Measurements from ENCODE around the gene C2orf68.
"Not testable (repeated sequence)": the region's sequence is repeated elsewhere in the genome, so short reads cannot be mapped to it uniquely, and the experiment has no call there.

Gene C2orf68

DNA sequence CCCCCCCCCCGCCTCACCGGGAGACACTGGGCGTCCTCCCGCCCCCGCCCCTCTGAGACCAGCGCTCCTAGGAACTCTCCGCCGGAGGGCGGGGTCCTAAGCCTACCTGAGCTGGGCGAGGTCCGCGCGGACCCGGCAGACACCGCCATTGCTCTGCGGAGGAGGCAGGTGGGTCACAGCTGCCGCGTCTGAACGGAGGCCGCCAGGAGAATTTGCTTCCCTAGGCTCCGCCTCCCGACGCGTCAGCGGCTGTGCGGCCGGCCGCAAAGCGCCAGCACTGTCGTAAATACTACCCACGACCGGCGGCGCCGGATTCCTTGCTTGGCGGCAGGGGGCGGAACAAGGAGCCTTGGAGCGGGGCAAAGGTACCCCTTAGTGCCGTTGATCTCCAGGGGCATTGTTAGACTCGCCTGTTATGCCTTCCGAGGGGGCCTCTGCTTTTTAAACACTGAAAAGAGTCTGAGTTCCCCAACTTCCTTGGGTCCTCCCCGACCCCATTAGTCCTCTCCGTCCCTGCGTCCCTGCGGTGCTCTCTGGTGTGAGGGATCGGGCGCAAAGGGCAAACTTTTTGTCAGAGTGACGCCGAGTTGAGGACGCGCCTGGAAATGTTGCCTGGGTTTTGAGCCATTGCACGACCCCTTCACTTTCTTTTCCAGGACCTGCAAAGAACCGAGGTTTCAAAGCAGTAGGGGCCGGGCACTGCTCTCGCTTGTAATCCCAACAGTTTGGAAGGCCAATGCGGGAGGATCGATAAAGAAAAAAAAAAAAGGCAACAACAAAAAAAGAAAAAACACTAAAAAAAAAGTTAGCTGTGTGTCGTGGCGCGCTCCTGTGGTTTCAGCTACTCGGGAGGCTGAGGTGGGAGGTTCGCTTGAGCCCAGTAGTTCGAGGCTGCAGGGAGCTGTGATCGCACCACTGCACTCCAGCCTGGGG lies 50.3 kb downstream of the C2orf68 start, which contains the start of gene GGCX:
TSS of gene GGCX (minus strand) at position 214 of the 933 bp plus-strand sequence. CDS start at position 149, 65 bp downstream.
- no peaks in the 10 kb centered on the region for H3K4me1 ChIP-seq (ENCODE audit: low read length)
- H3K27me3 ChIP-seq (replicated peaks; ENCODE audit: insufficient read depth, low read length) = no peaks in the 10 kb centered on the region

DNA sequence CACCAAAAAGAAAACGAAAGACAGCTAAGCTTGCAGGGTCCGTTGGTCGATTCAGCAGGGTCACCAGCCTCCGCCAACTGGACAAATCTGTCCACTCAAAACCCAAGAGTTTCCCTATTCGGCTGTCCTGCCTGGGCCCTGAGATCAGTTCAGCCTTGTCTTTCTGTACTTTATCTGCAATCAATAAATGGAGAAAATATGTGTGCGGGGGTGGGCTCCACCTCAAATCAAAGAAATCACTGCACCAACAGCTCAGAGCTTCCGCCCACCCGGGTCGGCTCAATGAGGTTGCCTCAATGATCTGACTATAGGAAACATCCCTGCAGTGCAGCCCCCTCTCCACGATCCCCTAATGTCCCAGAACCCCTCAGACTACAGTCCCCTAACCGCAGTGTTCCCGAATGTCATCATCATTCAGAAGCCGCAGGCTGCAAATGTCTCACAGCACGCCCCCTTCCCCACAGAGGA lies 51.0 kb downstream of the C2orf68 start:
- peak overlapping the region; percentile 71; the same call in 1 of the 2 replicates for H3K9ac ChIP-seq (ENCODE audit: low read length)
- no peaks in the 10 kb centered on the region for H3K27me3 ChIP-seq (replicated peaks; ENCODE audit: insufficient read depth, low read length)
- peak overlapping the region; percentile 89 for H3K4me2 ChIP-seq (ENCODE audit: low read depth, low read length)
- no peak for TF ChIP-seq EZH2 (optimal IDR thresholded peaks at IDR 0.05; ENCODE audit: low read depth, low read length)
- TF ChIP-seq EZH2phosphoT487 (IDR thresholded peaks at IDR 0.05; ENCODE audit: low read length) = no peak
- TF ChIP-seq, protein P1, sequence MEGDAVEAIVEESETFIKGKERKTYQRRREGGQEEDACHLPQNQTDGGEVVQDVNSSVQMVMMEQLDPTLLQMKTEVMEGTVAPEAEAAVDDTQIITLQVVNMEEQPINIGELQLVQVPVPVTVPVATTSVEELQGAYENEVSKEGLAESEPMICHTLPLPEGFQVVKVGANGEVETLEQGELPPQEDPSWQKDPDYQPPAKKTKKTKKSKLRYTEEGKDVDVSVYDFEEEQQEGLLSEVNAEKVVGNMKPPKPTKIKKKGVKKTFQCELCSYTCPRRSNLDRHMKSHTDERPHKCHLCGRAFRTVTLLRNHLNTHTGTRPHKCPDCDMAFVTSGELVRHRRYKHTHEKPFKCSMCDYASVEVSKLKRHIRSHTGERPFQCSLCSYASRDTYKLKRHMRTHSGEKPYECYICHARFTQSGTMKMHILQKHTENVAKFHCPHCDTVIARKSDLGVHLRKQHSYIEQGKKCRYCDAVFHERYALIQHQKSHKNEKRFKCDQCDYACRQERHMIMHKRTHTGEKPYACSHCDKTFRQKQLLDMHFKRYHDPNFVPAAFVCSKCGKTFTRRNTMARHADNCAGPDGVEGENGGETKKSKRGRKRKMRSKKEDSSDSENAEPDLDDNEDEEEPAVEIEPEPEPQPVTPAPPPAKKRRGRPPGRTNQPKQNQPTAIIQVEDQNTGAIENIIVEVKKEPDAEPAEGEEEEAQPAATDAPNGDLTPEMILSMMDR (IDR thresholded peaks at IDR 0.05; ENCODE audit: low read length) = no peak
- H3K9me2 ChIP-seq (replicated peaks; ENCODE audit: insufficient read depth, low read length) = no peaks in the 10 kb centered on the region
- H3F3A ChIP-seq (ENCODE audit: insufficient read depth, low read length) = no peaks in the 10 kb centered on the region
- H3K9me3 ChIP-seq (replicated peaks; ENCODE audit: insufficient read depth, low read length) = no peaks in the 10 kb centered on the region
- H3K4me3 ChIP-seq (ENCODE audit: low read length) = peak overlapping the region; percentile 78
- H3K79me2 ChIP-seq (ENCODE audit: low read length) = peaks cover 28% of the 10 kb centered on the region
- H3K27ac ChIP-seq (ENCODE audit: low read length) = no peak overlapping the region
- H2AFZ ChIP-seq (ENCODE audit: low read length) = peak overlapping the region; percentile 81; the same call in 1 of the 2 replicates
- no peaks in the 10 kb centered on the region for H3K4me1 ChIP-seq (ENCODE audit: low read length)
- DNase-seq = no peak
- no peaks in the 10 kb centered on the region for H4K20me1 ChIP-seq (ENCODE audit: insufficient read depth, low read length)
- 0 out of 2 replicates have a peak, but pooled peaks cover 3% of the 10 kb centered on the region for H3K36me3 ChIP-seq (replicated peaks; ENCODE audit: insufficient read depth, low read length)

More for the DNA sequence above, 50.3 kb downstream of the C2orf68 start, which contains the start of gene GGCX:
- Histone ChIP-seq H3K4me2 (ENCODE audit: low read depth, low read length) (peak within 1 kb of the TSS; percentile 89), H4K20me1 (ENCODE audit: insufficient read depth, low read length) (no peaks in the 10 kb centered on the region), H3K4me3 (ENCODE audit: low read length) (peak within 1 kb of the TSS; percentile 78), H3K9me2 (replicated peaks; ENCODE audit: insufficient read depth, low read length) (no peaks in the 10 kb centered on the region), H3K36me3 (replicated peaks; ENCODE audit: insufficient read depth, low read length) (0 out of 2 replicates have a peak, but pooled peaks cover 3% of the 10 kb centered on the region), H3K9me3 (replicated peaks; ENCODE audit: insufficient read depth, low read length) (no peaks in the 10 kb centered on the region), H2AFZ (ENCODE audit: low read length) (peak within 1 kb of the TSS; percentile 81), H3K27ac (ENCODE audit: low read length) (peak within 1 kb of the TSS; percentile 16; the same call in 1 of the 2 replicates), H3K9ac (ENCODE audit: low read length) (peak within 1 kb of the TSS; percentile 71; the same call in 1 of the 2 replicates), H3K79me2 (ENCODE audit: low read length) (peaks cover 28% of the 10 kb centered on the region), H3F3A (ENCODE audit: insufficient read depth, low read length) (no peaks in the 10 kb centered on the region)
- peak; percentile 97 for DNase-seq
- no peak for TF ChIP-seq EZH2 (optimal IDR thresholded peaks at IDR 0.05; ENCODE audit: low read depth, low read length)
- no peak for TF ChIP-seq EZH2phosphoT487 (IDR thresholded peaks at IDR 0.05; ENCODE audit: low read length)
- TF ChIP-seq, protein P1 (IDR thresholded peaks at IDR 0.05; ENCODE audit: low read length) = no peak; the same call in 1 of the 2 replicates

DNA sequence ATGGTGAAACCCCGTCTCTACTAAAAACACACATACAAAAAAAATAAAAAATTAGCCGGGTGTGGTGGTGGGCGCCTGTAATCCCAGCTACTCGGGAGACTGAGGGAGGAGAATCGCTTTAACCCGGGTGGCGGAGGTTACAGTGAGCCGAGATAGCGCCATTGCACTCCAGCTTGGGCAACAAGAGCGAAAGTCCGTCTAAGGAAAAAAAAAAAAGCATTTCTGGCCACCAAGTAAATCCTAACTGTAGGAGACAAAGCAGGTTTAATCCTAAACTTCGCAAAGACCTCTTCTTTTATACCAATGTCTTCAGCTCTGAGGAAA lies 51.5 kb downstream of the C2orf68 start:
- peak overlapping the region; percentile 78 for H3K4me3 ChIP-seq (ENCODE audit: low read length)
- not testable (repeated sequence) for H3K36me3 ChIP-seq (replicated peaks; ENCODE audit: insufficient read depth, low read length); H3K27ac ChIP-seq (ENCODE audit: low read length); H4K20me1 ChIP-seq (ENCODE audit: insufficient read depth, low read length); H3K9me2 ChIP-seq (replicated peaks; ENCODE audit: insufficient read depth, low read length); H3K9me3 ChIP-seq (replicated peaks; ENCODE audit: insufficient read depth, low read length); H2AFZ ChIP-seq (ENCODE audit: low read length); H3K4me1 ChIP-seq (ENCODE audit: low read length); DNase-seq; H3F3A ChIP-seq (ENCODE audit: insufficient read depth, low read length); H3K27me3 ChIP-seq (replicated peaks; ENCODE audit: insufficient read depth, low read length)
- peaks cover 28% of the 10 kb centered on the region for H3K79me2 ChIP-seq (ENCODE audit: low read length)
- peak overlapping the region; percentile 89 for H3K4me2 ChIP-seq (ENCODE audit: low read depth, low read length)
- H3K9ac ChIP-seq (ENCODE audit: low read length) = peak overlapping the region; percentile 71; the same call in 1 of the 2 replicates

Data from MM.1S (cell line).